ENCODE results near the gene MVP.

- TF ChIP-seq FOXK2 (IDR thresholded peaks at IDR 0.05) (no peak), FOXM1 (IDR thresholded peaks at IDR 0.05; ENCODE audit: borderline replicate concordance) (no peak)
These were observed 6.1 kb downstream of the MVP start for GRCh38 chr16:29826342-29826695.

Measured in HEK293T (cell line).